NT2/D1 (cell line): Measurements from ENCODE around the gene DCLK1.

Experiments used
- DNase-seq: peaks from one replicate; pipeline ENCODE4 v3.0.0-alpha.2; 2011; ENCODE audit warnings: low read depth, low spot score
- H3K27me3 ChIP-seq: 2 replicates; pipeline ENCODE4 v1.6.0; 2011; ENCODE audit warnings: mild to moderate bottlenecking; ENCODE audit not compliant: insufficient read length, insufficient read depth
- H3K36me3 ChIP-seq: 2 replicates; pipeline ENCODE4 v1.6.1; 2011; ENCODE audit warnings: mild to moderate bottlenecking, low read length, mixed read lengths; ENCODE audit not compliant: insufficient read depth, insufficient read length
- H3K4me1 ChIP-seq: 2 replicates; pipeline ENCODE4 v1.5.1; 2011; ENCODE audit not compliant: insufficient read depth, insufficient read length
- H3K4me3 ChIP-seq: 2 replicates; pipeline ENCODE4 v1.5.1; 2011; ENCODE audit warnings: low read depth; ENCODE audit not compliant: insufficient read length
- H3K9ac ChIP-seq: 2 replicates; pipeline ENCODE4 v1.6.0; 2011; ENCODE audit warnings: low read depth; ENCODE audit not compliant: insufficient read length
- H3K9me3 ChIP-seq: 2 replicates; pipeline ENCODE4 v1.5.1; 2011; ENCODE audit warnings: mild to moderate bottlenecking, low read length; ENCODE audit not compliant: insufficient read depth
- SUZ12 ChIP-seq: IDR thresholded peaks from 2 replicates; pipeline ENCODE4 v1.6.1; 2011; ENCODE audit not compliant: insufficient read length, insufficient read depth; ENCODE audit errors: extremely low read depth
- YY1 ChIP-seq: IDR thresholded peaks from 2 replicates; pipeline ENCODE4 v1.6.1; 2011; ENCODE audit not compliant: insufficient read length, insufficient read depth
- ZNF274 ChIP-seq: IDR thresholded peaks from 2 replicates; pipeline ENCODE4 v1.6.1; 2011; ENCODE audit warnings: mild to moderate bottlenecking, low read depth, low read length

DCLK1 gene

DNA sequence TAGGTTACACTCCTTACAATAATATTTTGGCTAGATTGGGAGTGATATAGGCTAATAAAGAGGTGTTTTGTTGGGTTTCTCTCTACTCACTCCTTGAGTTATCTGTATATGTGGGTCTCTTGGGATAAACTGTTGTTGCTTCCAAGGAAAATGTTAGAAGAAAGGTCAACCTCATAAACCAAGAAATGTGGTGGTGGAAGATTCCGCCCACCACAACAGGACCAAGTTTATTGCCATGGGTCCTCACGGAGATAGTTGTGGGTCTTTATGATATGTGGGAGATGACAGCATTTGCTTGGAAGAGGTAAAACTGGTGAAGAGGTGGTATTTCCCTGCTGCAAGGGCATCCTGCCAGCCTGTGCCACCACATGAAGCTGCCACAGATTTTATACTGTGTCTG lies 259.6 kb downstream of the DCLK1 start:
- no peaks in the 10 kb centered on the region for H3K4me1 ChIP-seq
- no peaks in the 10 kb centered on the region for H3K9me3 ChIP-seq
- TF ChIP-seq ZNF274 = no peak
- no peak for TF ChIP-seq SUZ12
- no peak for TF ChIP-seq YY1
- no peaks in the 10 kb centered on the region for H3K27me3 ChIP-seq
- H3K36me3 ChIP-seq = no peaks in the 10 kb centered on the region
- H3K4me3 ChIP-seq = no peak overlapping the region
- no peak overlapping the region for H3K9ac ChIP-seq
- no peak for DNase-seq

- Histone ChIP-seq H3K4me3 (no peak overlapping the region), H3K4me1 (no peaks in the 10 kb centered on the region), H3K27me3 (no peaks in the 10 kb centered on the region), H3K36me3 (no peaks in the 10 kb centered on the region), H3K9me3 (no peaks in the 10 kb centered on the region), H3K9ac (no peak overlapping the region)
- DNase-seq = no peak
- no peak for TF ChIP-seq YY1
- no peak for TF ChIP-seq SUZ12
- no peak for TF ChIP-seq ZNF274
These were observed 264.4 kb downstream of the DCLK1 start for GRCh38 chr13:35866801-35867200.

- Histone ChIP-seq H3K4me3 (no peak overlapping the region), H3K27me3 (no peaks in the 10 kb centered on the region), H3K9me3 (no peaks in the 10 kb centered on the region; the same call in 1 of the 2 replicates), H3K4me1 (no peaks in the 10 kb centered on the region), H3K9ac (no peak overlapping the region), H3K36me3 (no peaks in the 10 kb centered on the region)
- TF ChIP-seq ZNF274 (no peak), SUZ12 (no peak), YY1 (no peak)
- DNase-seq = no peak
These were observed 265.6 kb downstream of the DCLK1 start for GRCh38 chr13:35865341-35866240.

- Histone ChIP-seq H3K9ac (no peak overlapping the region), H3K4me3 (no peak overlapping the region), H3K4me1 (no peaks in the 10 kb centered on the region), H3K36me3 (no peaks in the 10 kb centered on the region), H3K9me3 (peaks cover 10% of the 10 kb centered on the region; the same call in 1 of the 2 replicates), H3K27me3 (no peaks in the 10 kb centered on the region)
- TF ChIP-seq ZNF274 (no peak), SUZ12 (no peak), YY1 (no peak)
- no peak for DNase-seq
These were observed 270.5 kb downstream of the DCLK1 start for GRCh38 chr13:35860661-35861060.

DNA sequence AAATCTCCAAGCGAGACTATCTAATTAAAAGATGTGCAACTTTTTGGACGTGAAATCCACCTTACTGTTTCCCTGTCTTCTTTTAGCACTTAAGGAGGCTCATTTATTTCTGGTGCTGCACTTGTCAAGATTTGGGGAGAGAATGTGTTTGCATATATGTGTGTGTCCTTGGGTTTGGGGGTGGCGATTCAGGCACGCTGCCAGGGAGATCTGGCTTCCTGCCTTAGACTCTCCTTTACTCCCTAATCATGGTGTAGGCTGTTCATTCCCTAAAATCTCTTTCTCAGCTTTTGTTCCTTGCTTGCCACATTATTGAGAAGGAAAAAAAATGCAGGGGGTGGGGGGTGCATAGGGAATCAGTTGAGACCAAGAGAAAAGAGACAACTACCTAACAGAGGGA lies 271.2 kb downstream of the DCLK1 start:
- TF ChIP-seq ZNF274 = no peak
- no peak for TF ChIP-seq YY1
- TF ChIP-seq SUZ12 = no peak
- H3K4me1 ChIP-seq = no peaks in the 10 kb centered on the region
- DNase-seq = no peak
- no peak overlapping the region for H3K4me3 ChIP-seq
- H3K27me3 ChIP-seq = no peaks in the 10 kb centered on the region
- H3K36me3 ChIP-seq = no peaks in the 10 kb centered on the region
- no peak overlapping the region for H3K9ac ChIP-seq
- H3K9me3 ChIP-seq = peaks cover 10% of the 10 kb centered on the region; the same call in 1 of the 2 replicates

DNA sequence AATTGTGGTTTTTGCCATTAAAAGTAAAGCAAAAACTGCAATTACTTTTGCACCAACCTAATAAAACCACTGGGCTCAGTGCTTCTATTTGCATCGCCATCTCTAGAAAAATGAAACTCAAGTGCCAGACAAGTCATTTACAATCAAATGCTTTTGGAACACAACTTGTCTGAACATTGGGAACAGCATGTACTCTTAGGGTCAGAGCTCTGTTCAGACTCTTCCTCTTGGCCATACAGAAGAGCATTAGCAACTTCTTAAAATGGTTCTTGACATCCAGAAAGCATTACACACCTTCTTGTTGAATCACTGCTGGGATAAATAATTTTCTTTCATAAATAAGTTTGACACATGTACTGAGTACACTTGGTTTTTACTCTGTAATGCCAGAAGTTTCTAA lies 272.5 kb downstream of the DCLK1 start:
- no peak overlapping the region for H3K4me3 ChIP-seq
- H3K9me3 ChIP-seq = peaks cover 18% of the 10 kb centered on the region; the same call in 1 of the 2 replicates
- TF ChIP-seq YY1 (no peak), SUZ12 (no peak), ZNF274 (no peak)
- DNase-seq = no peak
- no peak overlapping the region for H3K9ac ChIP-seq
- no peaks in the 10 kb centered on the region for H3K4me1 ChIP-seq
- no peaks in the 10 kb centered on the region for H3K27me3 ChIP-seq
- H3K36me3 ChIP-seq = peaks cover 6% of the 10 kb centered on the region

- Histone ChIP-seq H3K36me3 (peaks cover 15% of the 10 kb centered on the region), H3K4me1 (no peaks in the 10 kb centered on the region), H3K9me3 (peaks cover 27% of the 10 kb centered on the region; the same call in 1 of the 2 replicates), H3K27me3 (no peaks in the 10 kb centered on the region), H3K9ac (no peak overlapping the region), H3K4me3 (no peak overlapping the region)
- peak; percentile 81 for DNase-seq
- TF ChIP-seq YY1 (no peak), ZNF274 (no peak), SUZ12 (no peak)
These were observed 273.4 kb downstream of the DCLK1 start for GRCh38 chr13:35857769-35858168.
